Kidney (tissue), 14 donors: ENCODE measurements around the gene COL11A2. TPM values are rescaled to one million over a fixed set of nuclear protein-coding genes. Genes with fewer than 3 reads are reported as not detected.

Experiments
- DNase-seq, 5 donors: peaks; one replicate each; pipeline ENCODE4 v3.0.0-alpha.2; 2013 to 2020
- FAIRE-seq: peaks from 2 replicates; lab custom pipeline; 2012; peaks lifted over from hg19 to GRCh38; lab: Jason Lieb, UNC
- H3K27ac ChIP-seq, 2 donors: one replicate each; pipeline ENCODE4 v1.7.0; 2013; ENCODE audit warnings: low read depth in 2 of 2, low read length in 2 of 2, inconsistent platforms in 1 of 2
- H3K27me3 ChIP-seq: one replicate; pipeline ENCODE4 v1.7.1; 2013; ENCODE audit warnings: low read length, inconsistent platforms; ENCODE audit not compliant: control insufficient read depth, insufficient read depth
- H3K36me3 ChIP-seq, 3 donors: one replicate each; pipeline versions ENCODE4 v1.7.0 to v1.7.1; 2013; ENCODE audit warnings: low read length in 3 of 3, control low read depth in 1 of 3, inconsistent platforms in 1 of 3; ENCODE audit not compliant: insufficient read depth in 3 of 3, control insufficient read depth in 2 of 3
- H3K4me1 ChIP-seq, 3 donors: one replicate each; pipeline versions ENCODE4 v1.7.0 to v1.7.1; 2013; ENCODE audit warnings: low read length in 3 of 3, inconsistent platforms in 1 of 3, low read depth in 1 of 3; ENCODE audit not compliant: control insufficient read depth in 2 of 3, insufficient read depth in 2 of 3
- H3K4me3 ChIP-seq, 3 donors: one replicate each; pipeline versions ENCODE4 v1.7.0 to v1.8.1; 2013; ENCODE audit warnings: low read length in 3 of 3, control low read depth in 1 of 3, inconsistent platforms in 1 of 3
- H3K9ac ChIP-seq, 3 donors: one replicate each; pipeline versions ENCODE4 v1.7.0 to v1.7.1; 2013; ENCODE audit warnings: low read length in 3 of 3, control low read depth in 1 of 3, inconsistent platforms in 1 of 3
- H3K9me3 ChIP-seq, 3 donors: one replicate each; pipeline versions ENCODE4 v1.7.0 to v1.7.1; 2013; ENCODE audit warnings: low read length in 3 of 3, control low read depth in 1 of 3, inconsistent platforms in 1 of 3; ENCODE audit not compliant: control insufficient read depth in 2 of 3, insufficient read depth in 1 of 3
- CTCF ChIP-seq: IDR thresholded peaks from 3 replicates; pipeline ENCODE4 v1.5.1; 2012; ENCODE audit warnings: mild to moderate bottlenecking, moderate library complexity, borderline replicate concordance; ENCODE audit not compliant: insufficient read depth; ENCODE audit errors: extremely low read depth
- intact Hi-C: fragments of 100-400 bp; cut with DNase I; formaldehyde crosslinking; loops from one replicate; pipeline ENCODE4 v1.11.1; 2022
- polyA plus RNA-seq: library from polyadenylated mRNA; stranded (reverse); fragments of 350-450 nt; fragmentation: Illumina TruSeq; extraction: RNeasy Lipid Tissue Mini Kit (QIAGEN cat#74804); gene quantifications from one replicate; pipeline ENCODE4 v1.2.3, GENCODE V29; 2014; ENCODE audit warnings: low read depth, low replicate concordance; ENCODE audit not compliant: insufficient read depth
- total RNA-seq: library from RNA; stranded (reverse); fragmentation: NEBNext Ultra II Directional; extraction: Animal tissue kit (Norgen Biotek cat#: 25700); gene quantifications from one replicate; pipeline ENCODE4 v1.2.1, GENCODE V29; 2021
- donor health status: control.
- donor health status: control.
- donor health status: control.
- donor health status: control.
- donor health status: control.
- donor health status: DM: yes; HTN: yes; CAD: no.
- donor health status: Normal renal cell carcinoma (clear cell type).

COL11A2 gene
- total and polyA plus RNA-seq, 2 donors from 2014 or later: 0.85 to 2.3 TPM

- no peaks in the 10 kb centered on the region for H3K4me1 ChIP-seq
- H3K9ac ChIP-seq: no peak overlapping the region
- no peaks in the 10 kb centered on the region for H3K9me3 ChIP-seq
- FAIRE-seq (no peak), DNase-seq (no peak)
- intact Hi-C loops: no loop called here
- no peak overlapping the region for H3K4me3 ChIP-seq
- no peaks in the 10 kb centered on the region for H3K36me3 ChIP-seq
- no peaks in the 10 kb centered on the region for H3K27me3 ChIP-seq
- no peak for TF ChIP-seq CTCF
- H3K27ac ChIP-seq: no peak overlapping the region
These were observed 17.5 kb downstream of the COL11A2 start for GRCh38 chr6:33174784-33175183.

- Histone ChIP-seq H3K27me3 (no peaks in the 10 kb centered on the region), H3K4me3 (no peak overlapping the region), H3K4me1 (no peaks in the 10 kb centered on the region), H3K36me3 (no peaks in the 10 kb centered on the region), H3K27ac (no peak overlapping the region), H3K9ac (no peak overlapping the region), H3K9me3 (no peaks in the 10 kb centered on the region)
- intact Hi-C loops: no loop called here
- no peak for TF ChIP-seq CTCF
- DNase-seq: peak in 1 of 5 donors; percentile 22
- FAIRE-seq: no peak
These were observed 18.6 kb downstream of the COL11A2 start for GRCh38 chr6:33173535-33174180.

- no peak overlapping the region for H3K27ac ChIP-seq
- TF ChIP-seq CTCF: peak; percentile 35
- H3K9ac ChIP-seq: no peak overlapping the region
- intact Hi-C loops: no loop called here
- peak in 1 of 5 donors; percentile 29 for DNase-seq
- H3K27me3 ChIP-seq: no peaks in the 10 kb centered on the region
- H3K4me1 ChIP-seq: no peaks in the 10 kb centered on the region
- FAIRE-seq: no peak
- no peaks in the 10 kb centered on the region for H3K9me3 ChIP-seq
- H3K36me3 ChIP-seq: no peaks in the 10 kb centered on the region
- no peak overlapping the region for H3K4me3 ChIP-seq
These were observed 19.4 kb downstream of the COL11A2 start for GRCh38 chr6:33172688-33173534.
